GM19372 (cell line): ENCODE data around the gene MID2.
"Not testable (repeated sequence)": the region's sequence is repeated elsewhere in the genome, so short reads cannot be mapped to it uniquely, and the experiment has no call there.

Experiments
- ATAC-seq: cut with Tn5 transposase; IDR thresholded peaks from one replicate; pipeline ENCODE4 v1.9.1; 2021; ENCODE audit warnings: mild to moderate bottlenecking, low read depth, moderate library complexity; ENCODE audit not compliant: unreplicated experiment

The MID2 gene

GRCh38 chrX:107825698-107826237, at the start of gene MID2:
TSS of gene MID2 (plus strand) at chrX:107825866. CDS start at chrX:107826427, 561 bp downstream.
- ATAC-seq = peak; percentile 58

GRCh38 chrX:107776649-107777535, 48.8 kb upstream of the MID2 start:
- peak; percentile 79 for ATAC-seq

- no peak for ATAC-seq
Measured at GRCh38 chrX:107777536-107777832, 48.2 kb upstream of the MID2 start, which contains the start of gene NCBP2L. TSS of gene NCBP2L (plus strand) at chrX:107777733. CDS start at chrX:107794221, 16,488 bp downstream.

GRCh38 chrX:107780525-107780924, 45.1 kb upstream of the MID2 start:
- no peak for ATAC-seq

- ATAC-seq = no peak
Measured at GRCh38 chrX:107787827-107788226, 37.8 kb upstream of the MID2 start.

- no peak for ATAC-seq
Measured at GRCh38 chrX:107804427-107804826, 21.2 kb upstream of the MID2 start.

- no peak for ATAC-seq
Measured at GRCh38 chrX:107805179-107805578, 20.5 kb upstream of the MID2 start.

GRCh38 chrX:107810053-107810452, 15.6 kb upstream of the MID2 start:
- not testable (repeated sequence) for ATAC-seq

- no peak for ATAC-seq
Measured at GRCh38 chrX:107818900-107819521, 6.7 kb upstream of the MID2 start.

- no peak for ATAC-seq
Measured at GRCh38 chrX:107823042-107823441, 2.6 kb upstream of the MID2 start.

GRCh38 chrX:107823456-107823855, 2.2 kb upstream of the MID2 start:
- no peak for ATAC-seq

- peak; percentile 56 for ATAC-seq
Measured at GRCh38 chrX:107826238-107827029, 768 bp downstream of the MID2 start.

- ATAC-seq = no peak
Measured at GRCh38 chrX:107827030-107827831, 1.6 kb downstream of the MID2 start.

- ATAC-seq = no peak
Measured at GRCh38 chrX:107827852-107828251, 2.2 kb downstream of the MID2 start.

- ATAC-seq = no peak
Measured at GRCh38 chrX:107829878-107830277, 4.2 kb downstream of the MID2 start.

- no peak for ATAC-seq
Measured at GRCh38 chrX:107831071-107831730, 5.5 kb downstream of the MID2 start.

- no peak for ATAC-seq
Measured at GRCh38 chrX:107834275-107835201, 8.9 kb downstream of the MID2 start.

- no peak for ATAC-seq
Measured at GRCh38 chrX:107836958-107837357, 11.3 kb downstream of the MID2 start.
